Activated CD4-positive, alpha-beta T cell treated with anti-CD3 and anti-CD28 coated beads for 48 hours (primary cell): ENCODE data around the gene EMX2.
"Not testable (repeated sequence)": the region's sequence is repeated elsewhere in the genome, so short reads cannot be mapped to it uniquely, and the experiment has no call there.

Experiments used
- DNase-seq: peaks from one replicate; pipeline ENCODE4 v3.0.0-alpha.2; 2020

The EMX2 gene

GRCh38 chr10:117562896-117563737 is 20.6 kb downstream of the EMX2 start:
- DNase-seq, result no peak

GRCh38 chr10:117563780-117564179 is 21.2 kb downstream of the EMX2 start:
- no peak for DNase-seq

DNA sequence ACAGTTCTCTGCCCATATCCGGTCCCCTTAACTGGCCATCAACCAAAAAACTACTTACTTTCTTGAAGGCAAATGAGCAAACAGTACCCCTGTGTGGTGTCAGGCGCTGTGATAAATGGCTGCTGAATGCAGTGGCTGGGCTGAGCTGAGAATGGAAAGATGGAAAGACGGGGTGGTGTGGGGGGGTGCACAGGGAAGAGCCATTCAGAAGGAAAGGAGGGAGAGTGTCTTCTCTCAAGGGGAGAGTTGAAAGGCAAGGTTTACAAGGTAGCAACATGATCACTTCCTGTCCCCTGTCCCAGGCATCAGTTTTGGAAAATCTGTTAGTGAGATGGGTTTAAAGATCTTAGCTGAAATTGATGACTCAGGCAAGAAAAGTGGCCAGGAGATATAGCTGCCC is 22.5 kb downstream of the EMX2 start:
- DNase-seq, result no peak

DNA sequence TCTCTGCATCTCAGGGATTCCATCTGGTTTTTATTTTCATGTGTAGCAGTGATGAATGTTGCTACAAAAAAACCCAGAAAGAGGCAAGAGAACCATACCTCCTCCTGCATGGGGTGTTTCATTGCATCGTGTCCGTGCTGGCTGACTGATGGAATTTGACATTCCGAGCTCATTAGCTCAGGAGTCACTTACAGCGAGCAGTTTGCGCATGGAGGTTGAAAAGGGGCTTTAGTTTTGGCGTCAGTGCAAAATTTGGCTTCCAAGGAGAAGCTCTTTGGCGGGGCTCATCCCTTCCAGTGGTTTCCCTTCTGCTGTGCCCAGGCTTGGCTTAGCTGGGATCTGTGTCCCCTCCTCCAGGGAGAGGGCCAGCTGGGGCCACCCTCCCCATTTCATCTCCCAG is 25.8 kb downstream of the EMX2 start:
- DNase-seq, result no peak

- no peak for DNase-seq
These were observed 27.3 kb downstream of the EMX2 start for GRCh38 chr10:117569610-117570390.

DNA sequence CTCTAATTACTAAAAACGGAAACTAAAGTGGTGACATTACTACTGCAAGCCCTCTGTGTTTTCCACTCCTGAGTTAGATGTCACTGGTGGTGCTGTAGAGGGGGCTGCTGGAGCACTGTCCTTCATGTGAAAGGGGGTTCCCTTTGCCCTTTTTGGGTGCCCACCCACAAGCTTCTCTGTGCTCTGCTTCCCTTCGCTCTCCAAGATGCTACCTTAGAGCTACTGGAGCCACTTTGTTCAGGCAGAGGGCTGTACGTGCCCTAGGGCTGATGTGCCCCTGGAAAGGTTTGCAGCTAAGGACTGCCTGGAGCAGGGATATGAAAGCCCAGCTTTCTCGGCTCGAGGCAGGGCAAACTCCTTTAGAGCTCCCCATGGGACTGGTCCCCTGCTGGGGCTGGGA is 28.3 kb downstream of the EMX2 start:
- no peak for DNase-seq

- no peak for DNase-seq
These were observed 32.1 kb downstream of the EMX2 start for GRCh38 chr10:117574498-117575146.

GRCh38 chr10:117578490-117578889 is 35.9 kb downstream of the EMX2 start:
- DNase-seq, result no peak

GRCh38 chr10:117578999-117579590 is 36.5 kb downstream of the EMX2 start:
- no peak for DNase-seq

GRCh38 chr10:117581961-117582360 is 39.4 kb downstream of the EMX2 start:
- DNase-seq, result no peak

GRCh38 chr10:117584831-117585230 is 42.3 kb downstream of the EMX2 start:
- DNase-seq, result not testable (repeated sequence)

GRCh38 chr10:117587036-117587435 is 44.5 kb downstream of the EMX2 start:
- no peak for DNase-seq

DNA sequence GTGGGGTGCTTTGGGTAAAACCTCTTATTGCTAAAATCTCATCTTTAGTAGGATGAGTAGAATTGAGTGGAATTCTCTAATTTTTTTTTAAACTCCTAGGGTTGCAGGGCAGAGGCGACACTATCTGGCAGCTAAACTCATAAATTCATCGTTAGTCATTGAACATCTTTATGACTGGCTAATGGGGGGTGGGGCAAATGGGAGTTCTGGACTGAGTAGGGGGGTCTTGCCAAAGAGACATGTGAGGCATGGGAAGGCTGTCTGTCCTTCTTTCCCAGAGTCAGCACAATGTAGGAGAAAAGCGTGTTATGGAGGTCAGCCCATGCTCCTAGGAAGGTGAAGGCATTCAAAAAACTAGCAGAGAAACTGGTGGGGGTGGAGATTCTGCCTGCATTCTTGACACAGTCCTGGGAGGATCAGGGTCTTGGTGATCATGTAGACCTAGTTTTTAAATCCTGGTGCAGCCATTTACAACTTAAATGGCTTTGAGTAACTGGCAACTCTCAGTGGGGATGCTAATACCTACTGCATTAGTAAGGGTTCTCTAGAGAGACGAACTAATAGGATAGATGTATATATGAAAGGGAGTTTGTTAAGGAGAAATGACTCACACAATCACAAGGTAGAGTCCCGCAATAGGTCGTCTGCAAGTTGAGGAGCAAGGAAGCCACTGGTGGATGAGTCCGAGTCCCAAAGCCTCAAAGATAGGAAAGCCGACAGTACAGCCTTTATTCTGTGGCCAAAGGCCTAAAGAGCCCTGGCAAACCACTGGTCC is 47.7 kb downstream of the EMX2 start:
- no peak for DNase-seq

GRCh38 chr10:117591043-117591442 is 48.5 kb downstream of the EMX2 start:
- no peak for DNase-seq

GRCh38 chr10:117594722-117595121 is 52.2 kb downstream of the EMX2 start:
- no peak for DNase-seq

- no peak for DNase-seq
These were observed 54.2 kb downstream of the EMX2 start for GRCh38 chr10:117596706-117597105.

GRCh38 chr10:117597216-117597615 is 54.7 kb downstream of the EMX2 start:
- DNase-seq, result no peak
